Activated naive CD4-positive, alpha-beta T cell treated with Interleukin-2 at 50 U/mL for 16 hours (primary cell): ENCODE data around the gene LMF1.

Experiments
- DNase-seq: peaks from one replicate; pipeline ENCODE4 v3.0.0-alpha.2; 2020

The LMF1 gene

GRCh38 chr16:984736-985636, 14.2 kb upstream of the LMF1 start:
- no peak for DNase-seq

- no peak for DNase-seq
These were observed 13.4 kb upstream of the LMF1 start for GRCh38 chr16:984121-984694.

- DNase-seq: no peak
These were observed 12.6 kb upstream of the LMF1 start for GRCh38 chr16:983044-984030.

DNA sequence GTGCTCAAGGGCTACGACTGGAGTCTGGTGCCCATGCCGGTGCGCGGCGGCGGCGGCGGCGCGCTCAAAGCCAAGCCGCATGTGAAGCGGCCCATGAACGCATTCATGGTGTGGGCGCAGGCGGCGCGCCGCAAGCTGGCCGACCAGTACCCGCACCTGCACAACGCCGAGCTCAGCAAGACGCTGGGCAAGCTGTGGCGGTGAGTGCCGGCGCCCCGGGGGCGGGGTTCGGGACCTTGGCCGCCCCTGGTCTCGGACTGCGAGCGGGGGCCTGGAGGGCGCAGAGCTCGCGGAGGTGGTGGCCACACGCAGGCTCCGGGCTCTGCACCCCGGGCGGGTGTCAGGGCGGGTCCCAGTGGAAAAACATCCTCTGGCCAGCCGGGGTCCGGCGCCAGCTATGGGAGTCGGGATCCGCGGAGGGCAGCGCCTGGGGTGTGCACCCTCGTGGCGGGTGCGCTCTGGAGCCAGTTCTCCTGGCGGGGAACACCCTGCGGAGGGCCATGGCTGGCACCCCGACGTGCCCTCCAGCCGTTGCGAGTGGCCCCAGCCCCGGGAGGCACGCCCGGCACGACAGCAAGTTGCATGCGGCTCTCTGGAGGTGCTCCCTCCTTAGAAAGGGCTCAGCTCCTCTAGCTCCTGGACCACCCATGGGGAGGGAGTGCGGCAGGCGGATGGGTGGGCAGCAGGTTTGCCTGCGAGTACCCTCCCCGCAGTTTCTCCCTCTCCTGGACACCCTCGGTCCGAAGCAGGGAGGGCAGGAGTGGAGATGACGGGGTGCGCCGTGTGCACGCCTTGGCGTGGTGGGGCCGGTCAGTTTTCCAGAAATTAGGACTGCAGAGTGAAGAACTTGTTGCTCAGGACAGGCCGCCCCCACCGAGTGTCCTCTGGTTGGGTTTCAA, 11.6 kb upstream of the LMF1 start:
- peak; percentile 32 for DNase-seq

DNA sequence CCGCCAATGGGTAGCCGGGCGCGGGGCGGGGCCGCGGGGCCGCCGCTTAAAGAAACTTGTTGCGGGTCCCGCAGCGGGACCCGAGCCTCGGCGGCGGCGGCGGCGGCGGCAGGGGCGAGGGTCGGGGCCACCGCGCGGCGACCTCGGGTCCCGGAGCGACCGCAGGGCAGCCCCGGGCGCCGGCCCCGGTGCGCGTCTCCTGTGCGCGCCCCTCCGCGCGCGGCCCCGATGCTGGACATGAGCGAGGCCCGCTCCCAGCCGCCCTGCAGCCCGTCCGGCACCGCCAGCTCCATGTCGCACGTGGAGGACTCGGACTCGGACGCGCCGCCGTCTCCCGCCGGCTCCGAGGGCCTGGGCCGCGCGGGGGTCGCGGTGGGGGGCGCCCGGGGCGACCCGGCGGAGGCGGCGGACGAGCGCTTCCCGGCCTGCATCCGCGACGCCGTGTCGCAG, 10.9 kb upstream of the LMF1 start, which contains the start of gene SOX8:
Gene SOX8 (plus strand): TSS at position 76 of the 450 bp plus-strand sequence. CDS start 153 bp downstream, at position 229.
- no peak for DNase-seq

DNA sequence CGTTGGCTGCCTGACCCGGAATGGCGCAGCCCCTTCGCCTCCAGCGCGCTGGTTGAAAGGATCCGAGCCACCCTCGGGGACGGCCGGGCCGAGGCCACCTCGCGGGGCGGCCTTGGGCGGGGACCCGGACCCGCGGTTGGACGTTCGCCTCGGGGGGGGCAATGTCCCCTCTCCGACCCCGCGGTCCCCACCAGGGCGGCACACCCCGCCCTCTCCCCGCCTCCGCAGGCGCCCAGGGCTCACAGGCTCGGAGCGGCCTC, 9.7 kb upstream of the LMF1 start:
- no peak for DNase-seq

GRCh38 chr16:979859-980594, 9.2 kb upstream of the LMF1 start:
- no peak for DNase-seq

GRCh38 chr16:979147-979546, 8.4 kb upstream of the LMF1 start:
- DNase-seq: no peak

DNA sequence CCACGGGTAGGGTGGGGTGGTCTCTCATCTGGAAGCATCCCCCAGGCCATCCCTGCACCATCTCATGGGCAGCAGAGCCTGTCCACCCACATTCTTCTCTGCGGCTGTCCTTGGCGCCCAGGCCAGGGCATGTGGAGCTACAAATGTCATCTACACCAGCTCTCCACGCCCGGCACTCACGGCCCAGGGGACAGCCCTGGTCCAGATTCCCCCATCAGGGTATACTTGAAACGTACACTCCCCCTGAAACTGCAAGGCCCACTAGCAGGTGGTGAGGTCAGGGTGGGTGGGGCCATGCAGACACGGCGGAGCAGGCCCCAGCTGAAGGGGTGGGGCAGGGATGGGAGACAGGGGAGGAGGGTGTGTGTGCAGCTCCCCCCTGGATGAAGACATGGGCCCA, 7.6 kb upstream of the LMF1 start:
- DNase-seq: no peak

DNA sequence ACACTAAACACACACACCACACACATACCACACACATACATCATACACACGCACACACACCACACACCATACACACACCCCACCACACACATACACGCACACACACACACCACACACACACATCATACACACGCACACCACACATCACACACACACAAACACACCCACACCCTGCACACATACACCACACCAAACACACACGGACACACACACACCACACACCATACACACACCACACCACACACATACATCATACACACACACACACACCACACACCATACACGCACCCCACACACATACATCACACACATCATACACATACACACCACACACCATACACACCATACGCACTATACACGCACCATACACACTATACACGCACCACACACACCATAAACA, 7.1 kb upstream of the LMF1 start:
- no peak for DNase-seq

DNA sequence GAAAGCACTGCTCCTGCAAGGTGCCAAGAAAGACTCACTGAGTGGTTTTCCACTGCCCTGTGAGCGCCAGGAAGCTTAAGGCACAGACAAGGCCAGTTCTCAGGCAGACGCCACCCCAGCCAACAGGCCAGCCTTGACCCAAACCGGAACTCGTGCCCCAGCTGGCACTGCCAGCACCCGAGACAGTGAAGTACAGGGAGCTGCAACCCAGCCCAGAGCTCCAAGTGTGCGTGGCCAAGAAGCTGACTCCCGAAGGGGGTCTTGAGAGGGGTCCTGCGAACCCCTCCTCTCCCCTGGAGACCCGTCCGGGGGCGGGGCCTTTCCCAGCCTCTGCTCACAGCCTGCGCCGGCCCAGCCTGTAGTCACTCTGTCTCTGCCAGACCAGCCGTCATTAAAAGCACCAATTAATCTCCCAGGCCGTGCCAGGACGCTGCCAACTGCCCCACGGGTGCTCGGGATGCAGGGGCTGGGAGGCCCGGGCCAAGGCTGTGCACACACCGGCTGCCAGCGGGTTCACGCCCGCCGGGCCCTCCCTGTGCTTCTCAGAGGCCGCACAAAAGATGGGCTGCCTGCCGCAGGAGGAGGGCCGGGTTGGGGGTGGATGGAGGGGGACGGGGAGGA, 6.4 kb upstream of the LMF1 start:
- DNase-seq: no peak

DNA sequence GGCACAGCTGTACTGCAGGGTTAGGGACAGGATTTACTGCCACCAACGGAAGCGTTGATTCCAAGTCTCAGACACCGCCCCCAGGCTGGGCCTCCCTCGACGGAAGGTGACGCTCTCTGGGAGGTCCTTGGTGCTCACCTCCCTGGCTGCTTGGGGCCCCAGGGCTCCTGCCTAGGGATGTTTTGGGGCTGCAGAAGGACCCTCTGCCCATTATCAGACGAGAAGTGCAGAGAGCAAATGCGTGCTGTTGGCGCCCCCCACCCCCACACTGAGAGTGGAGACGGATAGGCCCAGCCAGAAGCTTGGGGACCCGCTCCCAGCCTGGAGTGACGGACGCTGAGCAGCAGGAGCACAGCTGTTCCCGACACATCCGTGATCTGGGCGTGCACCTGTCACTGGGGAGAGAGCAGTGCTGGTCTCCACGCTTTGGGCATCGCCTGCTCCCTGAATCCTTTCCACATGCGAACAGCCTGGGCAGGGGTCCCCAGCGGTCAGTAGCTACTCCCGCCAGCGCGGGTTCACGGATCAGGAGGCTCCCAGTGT, 5.7 kb upstream of the LMF1 start:
- peak; percentile 20 for DNase-seq

DNA sequence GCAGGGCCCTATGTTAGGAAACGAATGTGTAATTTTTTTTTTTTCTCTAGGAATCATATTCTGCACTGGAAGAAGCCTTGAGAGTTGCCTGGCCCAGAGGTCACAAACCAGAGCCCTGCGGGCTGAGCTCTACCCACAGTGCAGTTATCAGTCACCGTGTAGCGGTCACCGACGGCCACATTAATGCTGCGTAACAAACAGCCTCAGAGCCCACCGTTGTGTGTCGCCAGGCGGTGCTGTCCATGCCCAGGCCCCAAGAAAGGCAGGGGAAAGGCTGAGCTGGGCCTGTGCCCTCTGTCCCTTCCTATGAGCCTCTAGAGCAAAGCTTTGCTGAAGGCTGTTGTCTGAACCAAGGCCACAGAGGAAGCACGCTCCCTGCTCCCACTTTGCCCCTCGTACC, 4.5 kb upstream of the LMF1 start:
- DNase-seq: no peak

DNA sequence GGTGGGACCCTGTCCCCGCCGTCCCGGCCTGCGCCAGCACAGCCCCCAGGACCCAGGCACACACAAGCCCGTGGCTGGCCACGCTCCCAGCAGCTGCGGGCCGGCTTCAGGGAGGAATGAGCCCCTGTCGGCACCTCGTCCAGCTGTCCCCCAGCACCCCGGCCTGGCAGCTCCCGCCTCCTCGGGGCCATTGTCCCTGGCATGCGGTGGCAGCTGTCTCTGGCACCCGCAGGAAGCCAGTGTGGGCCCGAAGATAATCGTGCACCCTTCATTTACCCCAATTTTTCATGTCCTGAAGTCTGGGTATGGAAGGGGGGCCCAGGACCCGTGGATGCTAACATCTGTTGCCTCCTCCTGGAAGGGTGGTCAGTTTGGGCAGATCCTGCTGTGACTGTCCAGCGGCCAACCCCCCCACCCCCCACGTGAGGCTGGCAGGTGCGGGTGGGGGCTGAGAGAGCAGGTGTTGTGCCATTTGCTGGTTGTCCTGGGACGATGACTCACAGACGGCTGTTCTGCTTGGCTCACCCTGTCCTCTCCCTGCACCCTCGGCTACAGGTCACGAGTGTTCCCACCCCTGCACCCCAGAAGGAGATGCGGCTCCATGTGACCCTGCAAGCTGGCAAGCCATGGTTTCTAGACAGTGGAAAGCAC, 4.0 kb upstream of the LMF1 start:
- no peak for DNase-seq

- DNase-seq: no peak
These were observed 3.3 kb upstream of the LMF1 start for GRCh38 chr16:974001-974601.

- DNase-seq: no peak
These were observed 2.6 kb upstream of the LMF1 start for GRCh38 chr16:973366-973765.

DNA sequence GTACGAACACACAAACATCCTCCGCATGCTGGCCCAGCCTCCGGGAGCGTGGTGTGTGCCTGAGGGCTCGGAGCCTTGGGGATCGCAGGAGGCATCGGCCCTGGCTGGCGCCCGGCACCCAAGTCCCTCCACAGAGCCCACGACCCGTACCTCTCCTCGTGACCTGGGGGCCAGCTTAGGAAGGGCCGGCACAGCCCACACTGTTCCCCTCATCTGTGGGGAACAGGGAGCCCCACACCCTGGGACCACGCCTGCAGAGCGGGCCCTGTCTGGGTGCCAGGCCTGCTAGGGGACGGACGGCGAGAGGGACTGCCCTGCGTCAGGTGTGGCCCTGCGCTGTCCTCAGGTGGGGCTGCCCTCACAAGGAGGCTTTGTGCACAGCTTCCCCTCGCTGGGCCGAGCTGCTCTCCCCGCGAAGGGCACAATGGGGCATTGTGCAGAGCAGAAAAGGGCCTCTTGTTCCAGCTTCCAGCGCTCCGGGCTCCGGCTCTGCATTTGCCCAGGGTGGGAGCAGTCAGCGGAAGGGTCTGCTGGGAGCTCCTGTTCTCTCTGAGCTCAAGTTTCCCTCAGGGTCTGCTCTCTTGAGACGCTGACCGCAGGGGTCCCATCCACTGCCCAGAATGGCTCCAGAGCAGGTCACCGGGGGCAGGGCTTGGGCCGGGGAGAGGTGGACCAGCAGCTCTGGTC, 1.7 kb upstream of the LMF1 start:
- no peak for DNase-seq

GRCh38 chr16:971981-972315, 1.2 kb upstream of the LMF1 start:
- DNase-seq: no peak

DNA sequence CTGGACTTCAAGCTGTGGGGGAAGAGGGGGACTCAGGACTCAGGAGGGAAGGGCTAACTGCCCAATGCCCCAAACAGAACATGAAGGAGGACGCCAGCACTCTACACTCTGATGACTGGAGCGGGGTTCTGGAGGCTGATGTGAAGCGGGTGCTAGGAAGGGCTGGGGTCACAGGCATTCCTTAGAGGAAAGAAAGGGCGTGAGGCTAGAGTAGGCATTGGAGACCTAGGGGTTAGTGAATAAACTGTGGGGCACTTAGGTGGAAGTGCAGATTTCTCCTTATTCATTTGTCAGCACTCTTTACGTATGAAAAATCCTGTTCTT, 760 bp upstream of the LMF1 start:
- no peak for DNase-seq

DNA sequence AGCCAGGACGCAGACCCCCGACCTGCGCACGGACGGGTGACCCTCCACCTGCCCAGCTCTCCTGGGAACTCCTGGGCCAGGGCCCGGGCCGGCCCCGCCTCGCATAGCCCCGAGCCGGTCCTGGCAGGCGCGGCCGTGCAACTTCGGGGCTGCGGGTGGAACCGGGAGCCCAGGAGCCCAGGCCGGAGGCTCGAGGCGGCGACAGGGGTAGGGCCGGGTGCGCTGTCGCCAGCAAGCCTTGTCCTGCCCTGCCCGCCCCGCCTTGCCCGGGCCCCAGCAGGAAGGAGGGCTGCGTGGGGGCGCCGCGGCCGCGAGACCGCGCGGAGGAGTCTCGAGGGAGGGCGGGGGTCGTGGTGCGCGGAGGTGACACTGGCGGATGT, 408 bp downstream of the LMF1 start:
- DNase-seq: no peak
